ENCODE results near the gene CCBE1.

The CCBE1 gene

GRCh38 chr18:59633317-59633716 lies 63.9 kb downstream of the CCBE1 start:
- no peak overlapping the region for H3K4me3 ChIP-seq (replicated peaks; ENCODE audit: low read depth, low read length)

GRCh38 chr18:59631583-59632181 lies 65.5 kb downstream of the CCBE1 start:
- DNase-seq (ENCODE audit: low read depth): peak; percentile 71
- peak; percentile 91 for TF ChIP-seq CTCF (IDR thresholded peaks at IDR 0.05; ENCODE audit: low read length, missing control alignments)

More at GRCh38 chr18:59633317-59633716, 63.9 kb downstream of the CCBE1 start:
- TF ChIP-seq CTCF (IDR thresholded peaks at IDR 0.05; ENCODE audit: low read length, missing control alignments): no peak
- no peak for DNase-seq (ENCODE audit: low read depth)

GRCh38 chr18:59629894-59630293 lies 67.3 kb downstream of the CCBE1 start:
- DNase-seq (ENCODE audit: low read depth): peak; percentile 35
- H3K4me3 ChIP-seq (replicated peaks; ENCODE audit: low read depth, low read length): no peak overlapping the region
- TF ChIP-seq CTCF (IDR thresholded peaks at IDR 0.05; ENCODE audit: low read length, missing control alignments): peak; percentile 0

More at GRCh38 chr18:59631583-59632181, 65.5 kb downstream of the CCBE1 start:
- no peak overlapping the region for H3K4me3 ChIP-seq (replicated peaks; ENCODE audit: low read depth, low read length)

- no peak for DNase-seq (ENCODE audit: low read depth)
- H3K4me3 ChIP-seq (replicated peaks; ENCODE audit: low read depth, low read length): no peak overlapping the region
- no peak for TF ChIP-seq CTCF (IDR thresholded peaks at IDR 0.05; ENCODE audit: low read length, missing control alignments)
Observed at GRCh38 chr18:59628995-59629394, 68.2 kb downstream of the CCBE1 start.

GRCh38 chr18:59627414-59627813 lies 69.8 kb downstream of the CCBE1 start:
- DNase-seq (ENCODE audit: low read depth): no peak
- no peak overlapping the region for H3K4me3 ChIP-seq (replicated peaks; ENCODE audit: low read depth, low read length)
- TF ChIP-seq CTCF (IDR thresholded peaks at IDR 0.05; ENCODE audit: low read length, missing control alignments): no peak

GRCh38 chr18:59624369-59624765 lies 72.9 kb downstream of the CCBE1 start:
- DNase-seq (ENCODE audit: low read depth): no peak
- no peak overlapping the region for H3K4me3 ChIP-seq (replicated peaks; ENCODE audit: low read depth, low read length)
- no peak for TF ChIP-seq CTCF (IDR thresholded peaks at IDR 0.05; ENCODE audit: low read length, missing control alignments)

All from fibroblast of pulmonary artery (primary cell).